Right lobe of liver (tissue), 6 donors: ENCODE measurements around the gene TERB1. TPM values are rescaled to one million over a fixed set of nuclear protein-coding genes. Genes with fewer than 3 reads are reported as not detected.

Source experiments
- ATAC-seq, 4 donors: fragments of 200-7000 bp; cut with Tn5 transposase; one replicate each; pipeline ENCODE4 v1.9.1; 2020; ENCODE audit warnings: mild to moderate bottlenecking in 4 of 4, moderate library complexity in 4 of 4
- DNase-seq, 3 donors: peaks; one replicate each; pipeline ENCODE4 v3.0.0-alpha.2; 2020
- H3K27ac ChIP-seq, 3 donors: fragments of 200-600 bp; one replicate each; pipeline ENCODE4 v1.8.0; 2022
- H3K27me3 ChIP-seq, 2 donors: fragments of 200-600 bp; one replicate each; pipeline ENCODE4 v1.8.0; 2022
- H3K36me3 ChIP-seq, 4 donors: fragments of 200-600 bp; sonication (generic) in 1 of 4; one replicate each; pipeline versions ENCODE4 v1.5.1 to v1.8.0; 2017 to 2022; ENCODE audit warnings: control low read depth in 1 of 4
- H3K4me1 ChIP-seq, 4 donors: fragments of 200-600 bp; sonication (generic) in 1 of 4; one replicate each; pipeline versions ENCODE4 v1.5.1 to v1.8.0; 2017 to 2022; ENCODE audit warnings: control low read depth in 1 of 4
- H3K4me3 ChIP-seq, 3 donors: fragments of 200-600 bp; one replicate each; pipeline ENCODE4 v1.8.0; 2022
- H3K9me3 ChIP-seq, 4 donors: fragments of 200-600 bp; sonication (generic) in 1 of 4; one replicate each; pipeline versions ENCODE4 v1.5.1 to v1.8.0; 2017 to 2022; ENCODE audit warnings: control low read depth in 1 of 4
- CTCF ChIP-seq, 4 donors: fragments of 200-600 bp in 3 of 4; fragments of 450-650 bp in 1 of 4; IDR thresholded peaks; one replicate each; pipeline versions ENCODE4 v1.5.1 to v1.8.0; 2016 to 2022; ENCODE audit warnings: antibody characterized with exemption in 4 of 4, mild to moderate bottlenecking in 2 of 4
- POLR2A ChIP-seq: fragments of 450-650 bp; IDR thresholded peaks from one replicate; pipeline ENCODE4 v1.6.1; 2017; ENCODE audit warnings: antibody characterized with exemption, mild to moderate bottlenecking
- WGBS: methylation state at CpG from one replicate; pipeline ENCODE4 v1.1.6; 2018; ENCODE audit warnings: low coverage, low lambda C conversion rate; ENCODE audit not compliant: insufficient coverage; ENCODE audit errors: missing lambda C conversion rate; 5-methylcytosine and 5-hydroxymethylcytosine counted together
- intact Hi-C, 2 donors: fragments of 100-400 bp; cut with DNase I; formaldehyde crosslinking; loops; one replicate each; pipeline versions ENCODE4 v1.11.2 to v1.14.1; 2022
- total RNA-seq, 6 experiments: library from RNA; depleted of rRNA in 2 of 6; stranded (reverse); fragments of >200 nt in 2 of 6; fragmentation: NEBNext Ultra II Directional in 3 of 6; extraction: Animal tissue kit (Norgen Biotek cat#: 25700) in 3 of 6; gene quantifications; one replicate each; pipeline versions ENCODE4 v1.1.0 to v1.2.4, GENCODE V29; 2016 to 2023
- donor health status: DM: no; HTN: yes; CAD: no.
- donor health status: DM: no; HTN: no; CAD: no.
- donor health status: DM: no; HTN: no; CAD: no.
- donor health status: DM: no; HTN: yes; CAD: no.
- donor health status: DM: no; HTN: yes; CAD: no.

Gene TERB1
- total RNA-seq, 6 experiments from 2014 or later: not detected

- Histone ChIP-seq H3K4me1 (peaks cover 0 to 10% (median 0%) of the 10 kb centered on the region in 4 donors), H3K9me3 (no peaks in the 10 kb centered on the region), H3K27ac (no peak overlapping the region), H3K36me3 (no peaks in the 10 kb centered on the region), H3K4me3 (no peak overlapping the region), H3K27me3 (peaks cover 4 to 6% of the 10 kb centered on the region in 2 donors)
- 75% methylated on average over 4 of the region's 9 CpGs for WGBS
- TF ChIP-seq POLR2A: no peak
- no peak for TF ChIP-seq CTCF (IDR thresholded peaks at IDR 0.05)
- no peak for ATAC-seq
- no peak for DNase-seq
- intact Hi-C loops: no loop called here
These were observed 44.4 kb upstream of the TERB1 start for GRCh38 chr16:66845791-66846221.

- Histone ChIP-seq H3K4me3 (peak overlapping the region in 1 of 3 donors; percentile 39), H3K9me3 (no peaks in the 10 kb centered on the region), H3K36me3 (no peaks in the 10 kb centered on the region), H3K4me1 (peaks cover 0 to 10% (median 0%) of the 10 kb centered on the region in 4 donors), H3K27me3 (peaks cover 4 to 6% of the 10 kb centered on the region in 2 donors), H3K27ac (no peak overlapping the region)
- ATAC-seq: no peak
- DNase-seq: no peak
- intact Hi-C loops: no loop called here
- TF ChIP-seq POLR2A (no peak), CTCF (IDR thresholded peaks at IDR 0.05) (no peak)
- WGBS: 48% methylated on average over 2 of the region's 10 CpGs
These were observed 43.7 kb upstream of the TERB1 start for GRCh38 chr16:66845080-66845410.

GRCh38 chr16:66844342-66845079 lies 43.1 kb upstream of the TERB1 start, which contains the start of gene CA7:
TSS of gene CA7 (plus strand) at chr16:66844414. CDS start at chr16:66844488, 74 bp downstream.
- peak within 1 kb of the TSS; percentile 16 to 39 (median 25) for H3K4me3 ChIP-seq
- no peak within 1 kb of the TSS for H3K27ac ChIP-seq
- ATAC-seq: peak in 3 of 4 donors; percentile 28 to 35 (median 33)
- 3% methylated on average over 6 of the region's 79 CpGs for WGBS
- peaks cover 4 to 6% of the 10 kb centered on the region in 2 donors for H3K27me3 ChIP-seq
- TF ChIP-seq CTCF (IDR thresholded peaks at IDR 0.05) (no peak), POLR2A (no peak)
- intact Hi-C loops: no loop called here
- peaks cover 0 to 10% (median 0%) of the 10 kb centered on the region in 4 donors for H3K4me1 ChIP-seq
- no peak for DNase-seq
- H3K9me3 ChIP-seq: no peaks in the 10 kb centered on the region
- no peaks in the 10 kb centered on the region for H3K36me3 ChIP-seq

DNA sequence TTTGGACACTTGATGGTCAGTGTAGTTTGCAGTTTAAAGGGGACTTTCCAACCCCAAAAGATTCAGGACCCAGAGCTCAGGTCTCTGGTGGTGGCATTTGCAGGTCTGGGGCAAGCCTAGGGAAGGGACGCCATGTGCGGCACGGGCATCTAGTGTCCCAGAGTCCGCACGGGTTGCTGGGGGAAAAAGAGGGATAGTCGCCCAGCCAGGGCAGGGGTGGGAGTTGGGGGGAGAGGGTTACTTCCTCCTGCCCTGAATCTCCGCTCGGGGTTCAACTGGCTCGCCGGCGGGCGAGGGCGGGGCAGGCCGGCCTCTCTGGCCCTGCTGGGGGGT lies 42.6 kb upstream of the TERB1 start:
- no peak for ATAC-seq
- Histone ChIP-seq H3K9me3 (no peaks in the 10 kb centered on the region), H3K4me1 (peaks cover 0 to 10% (median 0%) of the 10 kb centered on the region in 4 donors), H3K36me3 (no peaks in the 10 kb centered on the region), H3K27me3 (peaks cover 4 to 6% of the 10 kb centered on the region in 2 donors), H3K4me3 (peak overlapping the region; percentile 16 to 39 (median 25)), H3K27ac (no peak overlapping the region)
- no peak for TF ChIP-seq POLR2A
- TF ChIP-seq CTCF (IDR thresholded peaks at IDR 0.05): no peak
- intact Hi-C loops: no loop called here
- WGBS: 43% methylated on average over 6 of the region's 14 CpGs
- no peak for DNase-seq
